HG02938 (cell line): ENCODE measurements around the gene GEMIN7.

Experiments
- ATAC-seq: cut with Tn5 transposase; IDR thresholded peaks from one replicate; pipeline ENCODE4 v1.9.1; 2021; ENCODE audit warnings: mild to moderate bottlenecking, moderate library complexity; ENCODE audit not compliant: unreplicated experiment

GEMIN7 gene

DNA sequence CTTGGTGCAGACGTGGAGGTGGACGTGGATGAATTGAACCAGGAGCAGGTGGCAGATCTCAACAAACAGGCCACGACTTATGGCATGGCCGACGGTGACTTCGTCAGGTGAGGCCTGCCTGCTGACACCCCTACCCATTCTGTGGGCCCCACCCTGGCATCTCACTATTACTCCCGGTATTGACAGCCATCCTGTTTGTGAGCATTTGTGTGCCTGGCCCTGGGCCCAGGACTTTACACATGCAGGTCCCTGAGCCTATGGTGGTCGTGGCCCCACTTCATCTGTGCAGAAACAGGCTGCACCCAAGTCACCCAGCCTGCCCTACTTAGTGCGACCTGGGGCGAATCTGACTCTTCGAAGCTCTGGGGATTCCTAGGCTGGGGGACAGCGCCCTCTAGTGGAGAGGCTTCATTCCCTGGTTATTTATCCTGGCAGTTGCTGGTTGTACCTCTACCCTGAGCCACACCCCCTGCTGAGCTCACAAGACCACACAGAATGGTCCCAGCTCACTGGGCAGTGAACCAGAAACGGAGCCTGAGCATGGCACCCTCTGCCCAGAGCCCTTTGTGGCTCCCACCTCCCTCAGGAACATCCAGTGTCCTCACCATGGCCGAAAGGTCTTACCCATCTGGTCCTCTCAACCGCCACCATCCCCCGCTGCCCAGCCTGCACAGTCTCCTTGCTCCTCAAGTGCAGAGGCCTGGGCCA is 19.6 kb upstream of the GEMIN7 start:
- no peak for ATAC-seq

DNA sequence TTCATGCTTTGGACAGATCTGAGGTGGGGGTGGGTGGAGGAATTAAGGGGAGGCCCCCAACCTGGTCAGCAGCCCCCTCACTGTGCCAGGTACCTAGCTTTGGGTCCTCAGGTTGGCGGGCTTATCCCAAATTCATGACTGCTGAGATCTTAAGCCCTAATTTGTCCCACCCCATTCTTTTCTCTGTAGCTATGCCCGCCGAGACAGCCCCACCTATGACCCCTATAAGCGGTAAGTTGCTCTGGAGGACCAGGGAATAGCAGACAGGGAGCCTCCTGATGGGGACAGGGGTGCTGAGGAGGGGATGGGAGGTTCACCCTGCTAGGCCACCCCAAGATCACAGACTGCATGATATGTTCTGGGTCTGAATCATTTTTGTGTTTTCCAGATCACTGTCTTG is 17.1 kb upstream of the GEMIN7 start:
- ATAC-seq, result no peak

DNA sequence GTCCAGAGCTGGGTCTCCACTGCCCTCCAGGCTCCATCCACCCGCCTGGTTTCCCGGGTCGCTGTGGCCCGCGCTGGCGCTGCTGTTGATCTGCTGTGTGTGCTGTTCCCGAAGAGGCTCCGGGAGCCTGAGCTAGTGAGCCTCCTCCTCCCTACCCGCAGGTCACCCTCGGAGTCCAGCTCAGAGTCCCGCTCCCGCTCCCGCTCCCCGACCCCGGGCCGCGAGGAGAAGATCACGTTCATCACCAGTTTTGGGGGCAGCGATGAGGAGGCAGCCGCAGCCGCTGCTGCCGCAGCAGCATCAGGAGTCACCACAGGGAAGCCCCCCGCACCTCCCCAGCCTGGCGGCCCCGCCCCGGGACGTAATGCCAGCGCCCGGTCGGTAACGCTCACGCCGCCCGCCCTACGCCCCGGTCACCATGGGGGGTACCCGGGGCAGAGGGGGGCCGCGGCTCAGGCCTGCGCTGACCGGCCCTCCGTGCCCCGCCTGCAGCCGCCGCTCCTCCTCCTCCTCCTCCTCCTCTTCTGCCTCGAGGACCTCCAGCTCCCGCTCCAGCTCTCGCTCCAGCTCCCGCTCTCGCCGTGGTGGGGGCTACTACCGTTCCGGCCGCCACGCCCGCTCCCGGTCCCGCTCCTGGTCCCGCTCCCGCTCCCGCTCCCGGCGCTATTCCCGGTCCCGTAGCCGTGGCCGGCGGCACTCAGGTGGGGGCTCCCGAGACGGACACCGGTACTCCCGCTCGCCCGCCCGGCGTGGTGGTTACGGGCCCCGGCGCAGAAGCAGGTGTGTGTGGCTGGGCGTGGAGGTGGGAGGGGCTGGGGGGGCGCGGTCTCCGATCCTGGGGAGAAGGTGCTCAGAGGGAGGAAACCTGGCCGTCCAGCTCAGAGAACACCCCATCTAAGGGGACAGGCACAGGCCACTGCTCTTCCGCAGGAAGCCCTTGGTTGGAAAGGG is 14.9 kb upstream of the GEMIN7 start:
- no peak for ATAC-seq

- no peak for ATAC-seq
These were observed 12.0 kb upstream of the GEMIN7 start for GRCh38 chr19:45066921-45067661.

DNA sequence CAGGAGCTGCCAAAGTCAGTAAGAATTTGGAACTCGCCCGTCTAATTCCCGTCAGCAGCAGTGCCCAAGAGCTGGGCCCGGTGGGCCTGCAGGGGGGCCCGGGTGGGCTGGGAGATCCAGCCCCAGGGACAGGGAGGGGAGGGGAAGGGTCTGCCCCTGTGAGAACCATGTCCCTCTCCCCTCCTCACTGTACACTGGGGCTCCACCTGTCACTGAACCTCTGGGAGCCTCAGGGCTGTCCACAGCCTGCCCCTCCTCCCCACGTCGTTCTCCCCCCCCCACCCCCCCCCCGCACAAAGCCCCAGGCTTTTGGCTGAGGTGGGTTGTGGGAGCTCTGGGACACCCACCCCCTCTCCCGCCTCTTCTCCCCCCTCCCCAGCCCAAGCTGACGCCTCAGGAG is 11.0 kb upstream of the GEMIN7 start:
- ATAC-seq, result no peak

- no peak for ATAC-seq
These were observed 10.0 kb upstream of the GEMIN7 start for GRCh38 chr19:45069056-45069455.

GRCh38 chr19:45070214-45070613 is 8.8 kb upstream of the GEMIN7 start:
- ATAC-seq, result no peak

- ATAC-seq, result no peak
These were observed 8.1 kb upstream of the GEMIN7 start for GRCh38 chr19:45070861-45071544.

- ATAC-seq, result no peak
These were observed 7.5 kb upstream of the GEMIN7 start for GRCh38 chr19:45071545-45071938.

DNA sequence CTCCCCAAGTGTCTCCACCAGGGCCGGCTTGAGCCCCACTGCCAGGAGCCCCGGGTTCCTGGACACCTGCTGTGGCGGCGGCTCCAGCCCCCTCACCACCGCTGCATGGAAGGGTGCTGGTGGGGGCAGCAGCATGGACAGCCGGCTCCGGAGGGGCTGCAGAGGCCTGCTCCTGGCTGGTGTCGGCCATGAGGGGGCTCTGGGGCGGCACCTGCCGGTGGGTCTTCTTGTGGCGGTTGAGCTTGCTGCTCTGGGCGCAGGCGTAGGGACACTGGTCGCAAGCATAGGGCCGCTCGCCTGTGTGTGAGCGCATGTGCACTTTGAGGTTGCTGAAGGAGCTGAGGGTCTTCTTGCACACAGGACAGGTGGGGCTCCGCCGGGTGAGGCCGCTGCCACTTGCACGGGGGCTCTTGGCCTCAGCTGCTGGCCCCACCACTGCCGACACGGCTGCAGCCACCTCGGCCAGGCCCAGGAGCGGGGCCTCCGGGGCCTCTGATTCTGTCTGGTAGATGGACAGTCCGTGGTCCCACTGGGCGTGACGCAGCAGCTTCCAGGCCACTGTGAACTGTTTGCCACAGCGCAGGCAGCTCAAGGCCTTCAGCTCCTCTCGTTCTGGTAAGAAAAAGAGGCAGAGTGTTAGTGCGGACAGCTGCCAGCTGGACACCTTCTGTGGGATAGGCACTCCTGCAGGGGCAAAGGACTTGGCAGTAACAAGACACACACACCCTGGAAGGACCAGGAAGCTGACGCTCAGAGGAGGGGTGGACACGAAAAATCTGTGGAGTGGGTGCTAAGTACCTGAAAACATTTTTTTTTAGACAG is 6.9 kb upstream of the GEMIN7 start:
- ATAC-seq, result no peak

DNA sequence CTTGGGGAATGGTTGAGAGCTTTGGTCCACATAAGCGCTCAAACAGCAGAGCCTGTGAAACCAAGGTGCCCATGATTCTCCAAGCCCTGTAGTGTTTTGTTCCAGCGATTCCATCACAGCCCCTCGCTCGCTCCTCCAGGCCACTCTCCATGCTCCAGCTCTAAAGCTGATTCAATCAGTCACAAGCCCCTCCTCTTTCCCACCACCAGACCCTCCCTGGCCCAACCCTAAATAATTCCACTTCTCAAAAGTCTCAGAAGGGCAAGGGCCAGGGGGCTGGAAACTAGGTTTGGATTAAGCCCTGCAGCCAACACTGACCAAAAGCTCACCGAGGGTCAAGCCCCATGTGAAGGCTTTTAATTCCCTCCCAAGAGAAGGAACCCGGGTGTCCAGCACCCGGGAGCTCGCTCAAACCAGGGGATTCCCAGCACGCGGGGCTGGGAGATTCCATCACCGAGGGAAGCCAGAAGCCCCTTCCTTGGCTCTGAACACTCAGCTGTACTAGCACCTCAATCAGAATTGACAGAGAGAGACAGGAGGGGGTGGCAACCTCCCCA is 4.2 kb upstream of the GEMIN7 start:
- ATAC-seq, result no peak

GRCh38 chr19:45075301-45076028 is 3.6 kb upstream of the GEMIN7 start:
- peak; percentile 58 for ATAC-seq

DNA sequence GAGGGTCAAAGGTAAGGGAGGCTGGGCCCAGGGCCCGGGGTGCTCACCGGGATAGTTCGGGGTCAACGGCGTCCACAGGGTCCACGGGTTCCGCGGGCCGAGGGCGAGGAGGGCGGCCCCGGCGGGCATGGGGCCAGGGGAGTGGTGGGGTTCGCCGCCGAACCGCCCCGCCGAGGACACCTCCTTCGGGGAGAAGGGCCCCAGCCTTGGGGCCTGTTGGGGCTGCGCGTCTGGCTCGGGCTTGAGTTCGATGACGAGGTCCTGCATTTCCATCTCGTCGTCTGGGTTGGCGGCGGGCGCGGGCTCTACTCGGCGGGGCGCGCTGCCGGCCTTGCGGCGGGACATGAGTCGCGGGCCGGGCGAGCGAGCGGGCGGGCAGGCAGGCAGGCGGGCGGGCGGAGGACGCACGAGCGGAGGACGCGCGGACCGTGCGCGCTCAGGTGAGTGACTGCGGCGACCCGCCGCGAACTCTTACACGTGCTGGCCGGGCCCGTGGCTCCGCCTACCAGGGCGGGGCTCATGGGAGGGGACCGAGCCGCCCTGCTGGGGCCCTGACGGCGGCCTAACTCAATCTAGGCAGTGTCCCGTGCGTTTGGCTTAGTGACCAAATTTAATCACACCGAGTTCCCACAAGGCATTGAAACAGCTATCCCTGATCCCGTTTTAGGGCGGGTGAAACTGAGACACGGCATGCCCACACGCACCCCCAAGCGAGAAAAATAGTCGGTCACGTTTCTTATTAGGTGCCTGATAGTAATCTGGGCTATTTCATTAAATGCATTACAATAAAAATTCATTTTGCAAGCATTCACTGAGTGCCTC is 2.8 kb upstream of the GEMIN7 start, which contains the start of gene ZNF296:
Gene ZNF296, minus strand, starts transcription at position 450 of the 822 bp plus-strand sequence. Its CDS starts 105 bp downstream, at position 345.
- ATAC-seq, result peak; percentile 23

- ATAC-seq, result no peak
These were observed 2.0 kb upstream of the GEMIN7 start for GRCh38 chr19:45076851-45077730.

DNA sequence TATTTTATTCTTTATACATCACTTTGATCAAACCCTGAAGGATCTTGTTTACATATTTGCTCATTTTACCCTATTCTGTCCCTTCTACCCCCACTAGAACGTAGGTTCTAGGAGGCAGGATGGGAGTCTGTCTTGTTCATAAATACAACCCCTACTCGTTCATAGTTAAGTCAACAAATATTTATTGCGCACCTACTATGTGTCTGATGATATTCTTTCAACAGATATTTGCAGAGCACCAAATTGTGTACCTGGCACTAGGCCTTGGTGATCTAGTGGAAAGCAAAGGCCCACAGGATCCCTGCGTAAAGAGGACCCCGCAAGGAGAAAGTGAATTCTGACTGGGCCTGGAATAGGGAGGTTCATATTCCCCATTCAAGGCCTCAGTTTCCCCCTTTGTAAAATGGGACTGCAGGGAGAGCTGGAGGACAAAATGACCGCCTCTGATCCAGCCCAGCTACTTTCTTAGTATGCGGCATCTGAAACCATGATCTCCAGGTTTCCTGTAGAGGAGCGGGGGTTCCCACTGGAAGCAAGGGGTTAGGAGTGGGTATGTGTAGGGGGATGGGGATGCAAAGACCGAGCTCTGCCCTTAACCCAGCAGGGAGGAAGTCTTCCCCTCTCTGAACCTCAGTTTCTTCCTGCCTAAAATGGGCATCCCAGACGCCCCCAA is 534 bp upstream of the GEMIN7 start:
- no peak for ATAC-seq

DNA sequence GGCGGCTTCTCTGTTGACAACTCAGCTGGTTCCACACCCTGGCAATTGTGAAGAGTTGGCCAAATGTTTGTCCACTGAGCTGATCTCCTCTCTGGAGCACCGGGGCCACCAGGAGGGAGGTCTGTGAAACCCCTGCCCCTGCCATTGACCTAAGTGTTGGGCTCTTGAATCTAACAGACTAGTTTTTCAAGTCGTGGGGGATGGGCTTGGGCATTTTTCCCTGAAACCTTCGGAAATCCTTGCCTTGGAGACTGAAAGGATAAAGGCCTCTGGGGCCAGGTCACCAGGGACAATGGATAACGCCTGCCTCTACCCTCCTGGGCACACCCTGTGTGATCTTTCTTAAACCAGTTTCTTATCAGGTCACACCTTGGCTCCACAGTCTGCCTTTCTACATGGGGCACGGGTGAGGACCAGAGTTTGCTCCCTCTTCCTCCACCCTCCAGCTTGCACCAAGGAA is 881 bp downstream of the GEMIN7 start:
- ATAC-seq, result no peak
